Measurements from ENCODE around the gene TRAF7. TPM values are rescaled to one million over a fixed set of nuclear protein-coding genes. Genes with fewer than 3 reads are reported as not detected.
"Not testable (repeated sequence)": the region's sequence is repeated elsewhere in the genome, so short reads cannot be mapped to it uniquely, and the experiment has no call there.

The TRAF7 gene
- total RNA-seq, 4 donors from 2014 or later = 36.3 to 70.1 (median 56.3) TPM

DNA sequence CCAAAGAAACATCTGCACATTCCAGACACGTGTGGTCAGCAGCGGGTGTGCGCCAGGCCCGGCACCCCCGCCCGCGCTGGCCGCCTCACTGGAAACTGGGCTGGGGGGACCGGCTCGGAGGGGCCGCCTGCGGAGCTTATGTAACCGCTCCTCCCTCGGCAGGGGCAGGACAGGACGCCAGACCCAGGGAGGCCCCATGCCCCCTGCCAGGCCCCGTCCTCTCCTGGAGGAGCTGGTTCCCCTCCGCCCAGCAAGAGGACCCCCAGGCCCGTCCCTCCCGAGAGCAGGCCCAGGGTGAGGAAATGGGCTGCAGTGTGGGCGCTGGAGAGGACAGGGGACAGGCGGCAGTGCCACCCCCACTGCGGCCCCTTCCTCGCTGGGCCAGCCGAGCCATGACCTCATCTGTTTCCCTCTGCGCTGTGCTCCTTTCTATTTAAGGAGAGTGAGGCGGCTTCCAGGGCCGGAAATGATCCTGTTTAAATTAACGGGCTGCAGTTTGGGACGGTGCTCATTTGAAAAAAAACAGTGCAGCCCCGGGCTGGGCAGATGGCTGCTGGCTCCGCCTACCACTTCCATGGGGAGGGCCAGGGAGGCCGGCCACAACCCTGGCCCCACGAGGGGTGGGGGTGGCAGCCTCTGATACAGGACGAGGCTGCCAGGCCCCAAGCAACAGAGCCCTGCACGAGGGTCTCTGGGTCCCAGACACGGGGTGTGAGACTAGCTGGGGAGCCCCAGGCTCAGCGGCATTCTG is 30.7 kb upstream of the TRAF7 start:
- Histone ChIP-seq H3K4me3 (peak overlapping the region; percentile 30 to 53), H3K27ac (peak overlapping the region; percentile 97 to 99 (median 98)), H3K4me1 (peaks cover 0 to 95% (median 70%) of the 10 kb centered on the region in 3 donors)
- H3K36me3 ChIP-seq, H3K27me3 ChIP-seq, H3K9me3 ChIP-seq: not testable (repeated sequence)
- TF ChIP-seq, protein P1, sequence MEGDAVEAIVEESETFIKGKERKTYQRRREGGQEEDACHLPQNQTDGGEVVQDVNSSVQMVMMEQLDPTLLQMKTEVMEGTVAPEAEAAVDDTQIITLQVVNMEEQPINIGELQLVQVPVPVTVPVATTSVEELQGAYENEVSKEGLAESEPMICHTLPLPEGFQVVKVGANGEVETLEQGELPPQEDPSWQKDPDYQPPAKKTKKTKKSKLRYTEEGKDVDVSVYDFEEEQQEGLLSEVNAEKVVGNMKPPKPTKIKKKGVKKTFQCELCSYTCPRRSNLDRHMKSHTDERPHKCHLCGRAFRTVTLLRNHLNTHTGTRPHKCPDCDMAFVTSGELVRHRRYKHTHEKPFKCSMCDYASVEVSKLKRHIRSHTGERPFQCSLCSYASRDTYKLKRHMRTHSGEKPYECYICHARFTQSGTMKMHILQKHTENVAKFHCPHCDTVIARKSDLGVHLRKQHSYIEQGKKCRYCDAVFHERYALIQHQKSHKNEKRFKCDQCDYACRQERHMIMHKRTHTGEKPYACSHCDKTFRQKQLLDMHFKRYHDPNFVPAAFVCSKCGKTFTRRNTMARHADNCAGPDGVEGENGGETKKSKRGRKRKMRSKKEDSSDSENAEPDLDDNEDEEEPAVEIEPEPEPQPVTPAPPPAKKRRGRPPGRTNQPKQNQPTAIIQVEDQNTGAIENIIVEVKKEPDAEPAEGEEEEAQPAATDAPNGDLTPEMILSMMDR (IDR thresholded peaks at IDR 0.05) = peak in 1 of 4 experiments; percentile 4
- TF ChIP-seq POLR2AphosphoS5 (IDR thresholded peaks at IDR 0.05) = peak; percentile 67
- peak; percentile 18 to 36 for TF ChIP-seq POLR2A (IDR thresholded peaks at IDR 0.05)
- peak; percentile 66 for ATAC-seq
- WGBS, 2 donors (ENCODE audit: low coverage in 1 of 2) = 0% methylated on average over 4 of the region's 37 CpGs; no CpG with 5 or more reads in 1 of the 2 donors

DNA sequence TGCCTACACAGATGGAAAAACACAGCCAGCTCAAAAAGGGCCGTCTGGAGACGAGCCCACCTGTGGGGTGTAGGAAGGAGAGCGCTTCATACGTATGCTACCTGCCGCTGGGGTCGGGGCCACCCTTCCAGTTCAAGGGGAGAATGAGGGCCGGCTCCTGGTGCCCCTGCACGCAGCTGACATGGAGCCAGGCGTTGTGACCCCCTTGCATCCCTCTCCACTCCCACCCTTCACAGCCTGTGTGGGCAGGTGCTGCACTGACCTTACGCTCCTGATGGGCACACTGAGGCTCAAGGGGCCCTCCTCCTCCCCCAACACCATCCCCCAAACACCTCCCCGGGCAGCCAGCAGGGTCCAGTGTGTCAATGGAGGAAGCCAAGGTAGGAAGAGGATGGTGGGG is 30.0 kb upstream of the TRAF7 start:
- Histone ChIP-seq H3K27ac (peak overlapping the region; percentile 97 to 99 (median 98)), H3K4me3 (peak overlapping the region in 1 of 2 donors; percentile 53), H3K4me1 (peaks cover 0 to 95% (median 75%) of the 10 kb centered on the region in 3 donors)
- ATAC-seq, H3K27me3 ChIP-seq, H3K9me3 ChIP-seq, H3K36me3 ChIP-seq: not testable (repeated sequence)
- 19% methylated on average over 4 of the region's 11 CpGs; no CpG with 5 or more reads in 1 of the 2 donors for WGBS, 2 donors (ENCODE audit: low coverage in 1 of 2)

DNA sequence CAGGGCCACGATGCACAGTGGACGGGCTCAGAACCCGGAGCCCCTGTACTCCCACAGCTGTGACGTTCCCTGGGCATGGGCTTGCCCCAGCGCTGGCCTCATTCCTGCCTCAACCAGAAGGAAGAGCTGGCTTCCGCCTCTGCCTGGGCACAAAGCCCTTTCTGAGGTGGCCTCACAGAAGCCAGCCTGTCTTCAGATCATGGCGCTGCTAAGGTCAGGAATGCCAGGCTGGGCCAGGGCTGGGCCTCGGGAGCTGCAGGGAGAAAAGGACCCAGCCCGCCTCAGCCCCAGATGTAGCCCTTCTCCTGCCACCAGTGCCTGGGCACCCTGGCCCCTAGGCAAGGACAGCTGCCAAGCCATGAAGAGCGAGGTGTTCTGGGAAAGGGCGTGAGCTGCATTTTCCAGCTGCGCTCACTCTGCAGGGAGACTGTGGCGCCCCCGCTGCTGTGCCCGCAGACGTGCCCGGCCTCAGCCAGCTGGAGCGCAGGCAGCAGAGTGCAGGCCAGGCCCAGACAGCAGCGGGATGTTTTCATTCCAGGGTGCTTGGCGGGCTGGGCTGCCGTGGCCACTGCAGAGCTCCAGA is 29.3 kb upstream of the TRAF7 start:
- ATAC-seq = peak; percentile 23
- H3K27me3 ChIP-seq, H3K36me3 ChIP-seq, H3K9me3 ChIP-seq: not testable (repeated sequence)
- H3K4me3 ChIP-seq = peak overlapping the region in 1 of 2 donors; percentile 53
- WGBS, 2 donors (ENCODE audit: low coverage in 1 of 2) = no CpG with 5 or more reads among the region's 21 CpGs
- H3K27ac ChIP-seq = peak overlapping the region; percentile 97 to 99 (median 98)
- TF ChIP-seq POLR2AphosphoS5 (IDR thresholded peaks at IDR 0.05) (peak; percentile 84), POLR2A (IDR thresholded peaks at IDR 0.05) (peak; percentile 60 to 64)
- TF ChIP-seq, protein P1 (IDR thresholded peaks at IDR 0.05) = peak in 1 of 4 experiments; percentile 29
- H3K4me1 ChIP-seq = peaks cover 0 to 95% (median 70%) of the 10 kb centered on the region in 3 donors

DNA sequence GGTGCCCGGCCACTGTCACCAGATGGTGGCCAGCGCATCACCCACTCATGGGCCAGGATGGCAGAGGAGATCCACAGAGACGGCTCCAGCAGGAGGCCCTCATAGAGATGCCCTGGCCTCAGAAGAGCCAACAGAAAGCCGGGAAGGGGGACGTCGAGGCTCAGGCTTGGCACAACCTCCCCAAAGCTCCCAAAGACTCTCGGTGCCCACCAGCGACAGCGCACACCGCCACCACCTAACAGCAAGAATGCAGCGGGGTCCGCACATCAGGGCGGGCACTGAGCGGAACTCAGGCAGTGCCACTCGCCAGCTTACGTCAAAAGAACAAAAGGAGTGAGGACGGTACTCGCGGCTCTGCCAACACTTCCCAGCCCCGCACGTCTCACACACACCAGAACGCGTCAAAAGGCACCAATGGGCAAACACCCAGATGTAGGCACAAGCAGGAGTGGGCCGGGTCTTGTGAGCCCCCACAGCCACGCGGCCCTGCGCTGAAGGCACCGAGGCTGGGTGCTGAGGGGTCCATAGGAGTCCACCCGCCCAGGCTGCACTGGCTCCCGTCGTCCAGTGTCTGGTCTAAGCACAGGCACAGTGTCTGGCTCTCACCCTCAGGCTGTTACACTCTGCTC is 28.5 kb upstream of the TRAF7 start:
- Histone ChIP-seq H3K4me1 (peaks cover 0 to 95% (median 65%) of the 10 kb centered on the region in 3 donors), H3K27ac (peak overlapping the region; percentile 97 to 99 (median 98)), H3K4me3 (peak overlapping the region in 1 of 2 donors; percentile 53)
- 40% methylated on average over 1 of the region's 31 CpGs; no CpG with 5 or more reads in 1 of the 2 donors for WGBS, 2 donors (ENCODE audit: low coverage in 1 of 2)
- not testable (repeated sequence) for H3K27me3 ChIP-seq, H3K36me3 ChIP-seq, H3K9me3 ChIP-seq
- peak; percentile 1 for ATAC-seq
- TF ChIP-seq POLR2AphosphoS5 (IDR thresholded peaks at IDR 0.05) = peak; percentile 42

DNA sequence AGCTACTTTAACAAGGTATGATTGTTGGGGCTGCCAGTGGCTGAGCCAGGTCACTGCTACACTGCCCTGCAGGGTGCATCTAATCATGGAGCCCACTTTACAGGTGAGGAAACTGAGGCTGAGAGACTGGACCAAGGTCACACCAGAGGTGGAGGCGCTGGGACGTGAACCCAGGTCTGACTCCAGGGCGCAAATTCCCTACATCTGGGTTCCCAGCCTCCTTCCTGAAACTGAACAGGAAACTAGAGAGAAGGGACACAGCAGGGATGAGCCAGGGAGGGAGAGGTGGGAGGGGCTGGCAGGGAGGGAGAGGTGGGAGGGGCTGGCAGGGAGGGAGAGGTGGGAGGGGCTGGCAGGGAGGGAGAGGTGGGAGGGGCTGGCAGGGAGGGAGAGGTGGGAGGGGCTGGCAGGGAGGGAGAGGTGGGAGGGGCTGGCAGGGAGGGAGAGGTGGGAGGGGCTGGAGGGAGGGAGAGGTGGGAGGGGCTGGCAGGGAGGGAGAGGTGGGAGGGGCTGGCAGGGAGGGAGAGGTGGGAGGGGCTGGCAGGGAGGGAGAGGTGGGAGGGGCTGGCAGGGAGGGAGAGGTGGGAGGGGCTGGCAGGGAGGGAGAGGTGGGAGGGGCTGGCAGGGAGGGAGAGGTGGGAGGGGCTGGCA is 27.8 kb upstream of the TRAF7 start:
- Histone ChIP-seq H3K4me1 (peaks cover 0 to 93% (median 59%) of the 10 kb centered on the region in 3 donors), H3K4me3 (peak overlapping the region in 1 of 2 donors; percentile 53), H3K27ac (peak overlapping the region; percentile 97 to 99 (median 98))
- H3K9me3 ChIP-seq, H3K36me3 ChIP-seq, H3K27me3 ChIP-seq: not testable (repeated sequence)
- ATAC-seq = peak; percentile 17
- peak; percentile 19 for TF ChIP-seq POLR2A (IDR thresholded peaks at IDR 0.05)
- TF ChIP-seq POLR2AphosphoS5 (IDR thresholded peaks at IDR 0.05) = peak; percentile 64
- no CpG with 5 or more reads among the region's 3 CpGs for WGBS, 2 donors (ENCODE audit: low coverage in 1 of 2)

DNA sequence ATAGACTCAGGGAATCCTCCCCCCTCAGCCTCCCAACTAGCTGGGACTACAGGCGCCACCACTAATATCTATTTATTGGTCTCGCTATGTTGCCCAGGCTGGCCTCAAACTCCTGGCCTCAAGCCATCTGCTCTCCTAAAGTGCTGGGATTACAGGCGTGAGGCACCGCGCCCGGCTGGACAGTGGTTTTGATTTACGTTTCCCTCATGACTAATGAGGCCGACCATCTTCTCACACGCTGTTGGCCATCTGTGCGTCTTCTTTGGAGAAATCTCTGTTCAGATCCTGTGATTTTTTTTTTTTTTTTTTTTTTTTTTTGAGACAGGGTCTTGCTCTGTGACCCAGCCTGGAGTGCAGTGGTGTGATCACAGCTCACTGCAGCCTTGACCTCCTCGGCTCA is 26.3 kb upstream of the TRAF7 start:
- H3K27me3 ChIP-seq, H3K4me3 ChIP-seq, H3K9me3 ChIP-seq, ATAC-seq, H3K36me3 ChIP-seq: not testable (repeated sequence)
- WGBS, 2 donors (ENCODE audit: low coverage in 1 of 2) = 20 to 48% methylated on average over 1 to 8 of the region's 11 CpGs
- peak overlapping the region in 3 of 4 donors; percentile 75 to 82 (median 79) for H3K27ac ChIP-seq
- H3K4me1 ChIP-seq = peaks cover 0 to 87% (median 44%) of the 10 kb centered on the region in 3 donors

DNA sequence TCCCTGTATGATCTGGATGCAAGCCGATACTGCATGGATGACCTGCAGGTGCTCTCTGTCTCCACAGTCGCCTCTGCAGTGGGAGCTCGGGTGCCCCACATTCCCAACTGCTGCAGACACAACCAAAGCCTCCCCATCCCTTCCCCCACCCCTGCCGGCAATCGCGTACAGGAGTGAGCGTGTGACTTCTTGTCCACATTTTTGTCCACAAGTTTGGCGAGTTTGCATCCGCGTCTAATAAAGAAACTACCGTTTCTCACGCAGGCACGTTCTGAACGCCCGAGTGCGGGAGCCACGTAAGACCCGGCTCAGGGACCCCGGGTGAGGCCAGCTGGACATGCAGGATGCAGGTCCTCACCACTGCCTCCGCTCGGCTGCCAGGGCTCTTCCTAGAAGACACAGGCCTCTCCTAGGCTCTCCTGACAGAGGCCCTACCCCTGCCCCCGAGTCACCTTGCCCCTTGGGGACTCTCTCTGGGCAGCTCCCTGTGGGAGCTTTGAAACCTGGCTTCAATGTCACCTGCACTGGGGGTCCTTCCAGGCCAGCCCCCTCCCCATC is 25.6 kb upstream of the TRAF7 start:
- H3K36me3 ChIP-seq, H3K9me3 ChIP-seq, ATAC-seq, H3K27me3 ChIP-seq: not testable (repeated sequence)
- WGBS, 2 donors (ENCODE audit: low coverage in 1 of 2) = 27 to 47% methylated on average over 3 to 14 of the region's 22 CpGs
- Histone ChIP-seq H3K4me3 (peak overlapping the region in 1 of 2 donors; percentile 6), H3K4me1 (peaks cover 0 to 79% (median 39%) of the 10 kb centered on the region in 3 donors), H3K27ac (peak overlapping the region in 3 of 4 donors; percentile 74 to 79 (median 75))

DNA sequence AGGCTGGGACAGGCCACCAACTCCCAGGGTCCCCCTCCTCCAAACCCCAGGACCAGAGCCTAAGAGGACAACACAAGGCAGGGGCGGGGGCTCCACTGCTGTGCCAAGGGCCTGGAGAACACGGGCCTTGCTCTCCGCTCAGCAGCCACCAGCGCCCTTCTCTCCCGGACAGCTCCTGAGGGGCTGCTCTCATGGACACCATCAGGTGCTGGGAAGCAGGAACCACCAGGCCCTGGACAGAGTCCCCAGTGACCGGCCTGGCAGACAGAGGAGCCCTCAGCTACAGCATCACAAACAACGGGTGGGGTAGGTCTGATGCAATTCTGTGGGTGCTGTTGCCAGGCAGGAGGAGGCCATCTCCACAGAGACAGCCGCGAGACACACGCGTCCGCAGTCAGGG is 21.8 kb upstream of the TRAF7 start:
- Histone ChIP-seq H3K4me1 (peaks cover 0 to 53% (median 14%) of the 10 kb centered on the region in 3 donors), H3K4me3 (peak overlapping the region; percentile 35 to 47), H3K27ac (peak overlapping the region; percentile 80 to 90 (median 84))
- ATAC-seq, H3K27me3 ChIP-seq, H3K36me3 ChIP-seq, H3K9me3 ChIP-seq: not testable (repeated sequence)
- no CpG with 5 or more reads among the region's 12 CpGs for WGBS, 2 donors (ENCODE audit: low coverage in 1 of 2)

DNA sequence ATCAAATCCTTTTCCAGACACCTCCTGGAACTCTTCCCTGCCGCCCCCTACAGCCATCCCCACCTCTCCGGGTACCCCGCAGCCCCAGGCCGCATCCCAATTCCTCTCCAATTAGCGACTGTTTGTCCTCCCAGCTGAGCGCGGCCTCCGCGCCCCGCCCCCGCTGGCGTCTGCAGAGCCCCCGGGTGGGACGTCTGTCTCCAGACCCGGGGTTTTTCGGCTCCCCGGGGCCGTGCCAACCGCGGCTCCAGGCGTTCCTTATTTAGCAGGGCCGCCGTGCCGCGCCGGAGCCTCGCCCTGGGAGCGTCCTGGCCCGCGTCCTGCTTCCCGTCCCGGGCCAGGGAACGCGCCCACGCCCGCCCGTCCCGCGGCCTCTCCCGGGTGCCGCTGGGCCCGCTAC is 20.5 kb upstream of the TRAF7 start:
- H3K9me3 ChIP-seq, ATAC-seq, H3K27me3 ChIP-seq, H3K36me3 ChIP-seq: not testable (repeated sequence)
- H3K4me3 ChIP-seq = peak overlapping the region; percentile 62 to 82
- peaks cover 0 to 42% (median 10%) of the 10 kb centered on the region in 3 donors for H3K4me1 ChIP-seq
- WGBS, 2 donors (ENCODE audit: low coverage in 1 of 2) = 0% methylated on average over 5 of the region's 42 CpGs; no CpG with 5 or more reads in 1 of the 2 donors
- peak overlapping the region; percentile 83 to 90 (median 88) for H3K27ac ChIP-seq
